GM12878 (cell line): Measurements from ENCODE around the gene CHCT1. TPM values are rescaled to one million over a fixed set of nuclear protein-coding genes. Genes with fewer than 3 reads are reported as not detected.

Source experiments
- ATAC-seq: fragments of 200-7000 bp; cut with Tn5 transposase; 3 replicates; pipeline ENCODE4 v1.9.1; 2020; ENCODE audit warnings: mild to moderate bottlenecking, moderate library complexity
- BruUV-seq: library from RNA; stranded (reverse); fragments of 400-500 nt; replicated peaks from 2 replicates; lab custom pipeline; 2021; lab: Mats Ljungman, UMichigan
- CTCF ChIA-PET: fragments of 300-600 bp; sonication (Branson Sonifier 250); formaldehyde crosslinking; extraction: SDS; loops from one replicate; lab custom pipeline; 2021; ENCODE audit warnings: inconsistent platforms; lab: Yijun Ruan, JAX
- POLR2A ChIA-PET: fragments of 350-600 bp; formaldehyde crosslinking; extraction: SDS; loops from one replicate; lab custom pipeline; 2021; ENCODE audit warnings: inconsistent platforms; lab: Charles Lee
- RAD21 ChIA-PET: fragments of 300-600 bp; sonication (Branson Sonifier 250); formaldehyde crosslinking; loops from one replicate; lab custom pipeline; 2023; ENCODE audit warnings: antibody characterized with exemption; ENCODE audit not compliant: unreplicated experiment; lab: Charles Lee
- SMC1A ChIA-PET: fragments of 300-600 bp; sonication (Branson Sonifier 250); formaldehyde crosslinking; loops from one replicate; lab custom pipeline; 2023; ENCODE audit not compliant: unreplicated experiment, uncharacterized antibody; lab: Charles Lee
- DNase-seq: peaks from one replicate; pipeline ENCODE4 v3.0.0-alpha.2; 2011; ENCODE audit warnings: low read depth, low spot score
- FAIRE-seq: peaks from 3 replicates; lab custom pipeline; 2011; peaks lifted over from hg19 to GRCh38; lab: Jason Lieb, UNC
- H2AFZ ChIP-seq: 2 replicates; pipeline ENCODE4 v1.6.0; 2011; ENCODE audit warnings: low read depth, low read length, control low read depth; ENCODE audit not compliant: control insufficient read depth
- H3K27ac ChIP-seq: 2 replicates; pipeline ENCODE4 v1.5.1; 2011; ENCODE audit warnings: control low read depth; ENCODE audit not compliant: control insufficient read depth, insufficient read depth
- H3K27me3 ChIP-seq, 2 experiments: replicated peaks in 1 of 2; 2 replicates each; pipeline versions ENCODE4 v1.6.0 to v1.6.1; 2011; ENCODE audit warnings: low read length in 1 of 2; ENCODE audit not compliant: control insufficient read depth in 2 of 2, insufficient read depth in 2 of 2
- H3K36me3 ChIP-seq, 2 experiments: 2 replicates each; pipeline ENCODE4 v1.5.1; 2011; ENCODE audit warnings: low read length in 1 of 2; ENCODE audit not compliant: control insufficient read depth in 2 of 2, insufficient read depth in 2 of 2
- H3K4me1 ChIP-seq: 2 replicates; pipeline ENCODE4 v1.6.1; 2011; ENCODE audit warnings: mild to moderate bottlenecking, low read length, moderate library complexity, mixed read lengths; ENCODE audit not compliant: control insufficient read depth, insufficient read depth
- H3K4me2 ChIP-seq: 2 replicates; pipeline ENCODE4 v1.6.0; 2011; ENCODE audit warnings: control low read depth; ENCODE audit not compliant: control insufficient read depth, insufficient read depth
- H3K4me3 ChIP-seq: fragments of 200-600 bp; sonication (generic); 2 replicates; pipeline ENCODE4 v1.5.1; 2016
- H3K79me2 ChIP-seq: 2 replicates; pipeline ENCODE4 v1.6.0; 2011; ENCODE audit warnings: low read length; ENCODE audit not compliant: control insufficient read depth, insufficient read depth
- H3K9ac ChIP-seq: 2 replicates; pipeline ENCODE4 v1.8.0; 2011; ENCODE audit warnings: low read length, control low read depth, mixed read lengths; ENCODE audit not compliant: control insufficient read depth, insufficient read depth
- H3K9me3 ChIP-seq: replicated peaks from 3 replicates; pipeline ENCODE4 v1.5.1; 2011; ENCODE audit warnings: mild to moderate bottlenecking, low read length; ENCODE audit not compliant: control insufficient read depth, insufficient read depth
- H4K20me1 ChIP-seq: 2 replicates; pipeline ENCODE4 v1.6.0; 2011; ENCODE audit not compliant: control insufficient read depth, insufficient read depth
- CHD1 ChIP-seq: IDR thresholded peaks from 2 replicates; pipeline ENCODE4 v1.6.1; 2012; ENCODE audit warnings: low read depth, low read length, improper control_type of control experiment
- DPF2 ChIP-seq: fragments of 450-650 bp; IDR thresholded peaks from 2 replicates; pipeline ENCODE4 v1.6.1; 2017; ENCODE audit warnings: mild to moderate bottlenecking
- FOXK2 ChIP-seq: fragments of 450-650 bp; IDR thresholded peaks from 2 replicates; pipeline ENCODE4 v1.6.1; 2017; ENCODE audit warnings: mild to moderate bottlenecking, moderate library complexity
- KAT2A ChIP-seq: conservative IDR thresholded peaks from 2 replicates; pipeline ENCODE4 v1.6.1; 2011; ENCODE audit warnings: low read depth, low read length; ENCODE audit not compliant: control insufficient read depth
- KDM1A ChIP-seq: fragments of 200-600 bp; sonication (generic); IDR thresholded peaks from 2 replicates; pipeline ENCODE4 v1.6.1; 2016; ENCODE audit warnings: borderline replicate concordance
- MEF2A ChIP-seq: IDR thresholded peaks from 2 replicates; pipeline ENCODE4 v1.6.1; 2011; ENCODE audit warnings: low read depth, mild to moderate bottlenecking, low read length, moderate library complexity; ENCODE audit not compliant: insufficient read depth
- NFIC ChIP-seq: IDR thresholded peaks from 2 replicates; pipeline ENCODE4 v1.6.1; 2012; ENCODE audit warnings: low read depth, mild to moderate bottlenecking, inconsistent platforms, low read length, moderate library complexity
- NR2C1 ChIP-seq: fragments of 450-650 bp; IDR thresholded peaks from 2 replicates; pipeline ENCODE4 v1.6.1; 2017; ENCODE audit warnings: antibody characterized with exemption, mild to moderate bottlenecking, moderate library complexity
- ZBED1 ChIP-seq: IDR thresholded peaks from 2 replicates; pipeline ENCODE4 v1.6.1; 2016; ENCODE audit warnings: borderline replicate concordance
- ZSCAN29 ChIP-seq: fragments of 450-650 bp; IDR thresholded peaks from 2 replicates; pipeline ENCODE4 v1.6.1; 2017; ENCODE audit warnings: mild to moderate bottlenecking, moderate library complexity
- WGBS: methylation state at CpG from one replicate; pipeline ENCODE4 v1.1.6; 2016; ENCODE audit warnings: low lambda C conversion rate; ENCODE audit not compliant: insufficient replicate concordance, insufficient coverage; ENCODE audit errors: missing lambda C conversion rate; 5-methylcytosine and 5-hydroxymethylcytosine counted together
- in situ Hi-C: fragments of 300-500 bp; cut with MboI; formaldehyde crosslinking; loops from 9 replicates; pipeline ENCODE4 v1.14.3; 2018; ENCODE audit warnings: mixed read lengths
- intact Hi-C: fragments of 100-400 bp; cut with micrococcal nuclease; formaldehyde crosslinking; loops from one replicate; pipeline ENCODE4 v1.14.2; 2022; ENCODE audit not compliant: unreplicated experiment
- polyA plus RNA-seq, 11 experiments: library from polyadenylated mRNA; depleted of rRNA in 4 of 11; unstranded in 6 of 11; stranded (reverse) in 5 of 11; fragments of >200 nt; fragmentation: Nextera tagmentation in 4 of 11; fragmentation: Illumina TruSeq in 1 of 11; extraction: Ambion mirVana in 4 of 11; extraction: Trizol in 1 of 11; gene quantifications; 1 replicate in 1 of 11; 2 replicates in 10 of 11; pipeline versions ENCODE4 v1.2.1 to v1.2.3, GENCODE V29; 2011 to 2016; ENCODE audit warnings: inconsistent platforms in 2 of 11, missing spikeins in 2 of 11, low read depth in 1 of 11
- total RNA-seq, 4 experiments: library from RNA; depleted of rRNA in 3 of 4; stranded (reverse); fragments of >200 nt in 3 of 4; fragmentation: Illumina TruSeq in 1 of 4; extraction: Trizol in 1 of 4; gene quantifications; 2 replicates each; pipeline versions ENCODE4 v1.2.1 to v1.2.3, GENCODE V29; 2013 to 2021
- TF ChIP-seq, protein P1 (sequence below): fragments of 450-650 bp; IDR thresholded peaks from 2 replicates; pipeline ENCODE4 v1.6.1; 2017; ENCODE audit warnings: low read depth, mild to moderate bottlenecking, moderate library complexity
- TF ChIP-seq, protein P2 (sequence below): fragments of 450-650 bp; IDR thresholded peaks from 2 replicates; pipeline ENCODE4 v1.6.1; 2017; ENCODE audit warnings: borderline replicate concordance

CHCT1 gene
- total and polyA plus RNA-seq, 10 of the 15 experiments (the other 5 are each of a cell fraction or from before 2014, with no cell fraction given), result 0.23 to 0.35 TPM; not detected in 8

DNA sequence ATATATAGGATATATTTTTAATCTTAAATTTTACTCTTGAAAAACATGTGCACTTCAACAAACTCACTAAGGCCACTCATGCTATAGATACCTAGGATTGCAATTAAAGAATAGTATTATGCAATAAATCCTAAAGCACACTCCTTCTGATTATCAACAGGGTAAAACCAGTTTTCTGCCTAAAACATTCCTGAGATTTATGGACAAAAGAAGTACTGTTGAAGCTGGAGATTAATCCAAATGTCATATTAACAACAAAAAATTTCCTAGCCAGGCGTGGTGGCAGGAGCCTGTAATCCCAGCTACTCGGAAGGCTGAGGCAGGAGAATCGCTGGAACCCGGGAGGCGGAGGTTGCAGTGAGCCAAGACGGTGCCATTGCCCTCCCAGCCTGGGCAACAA is 21.4 kb downstream of the CHCT1 start:
- WGBS, result 96% methylated on average over 6 of the region's 6 CpGs
- POLR2A ChIA-PET, result no interaction called here
- in situ Hi-C loops, result no loop called here

More for the DNA sequence above, 21.4 kb downstream of the CHCT1 start:
- Histone ChIP-seq H4K20me1 (no peaks in the 10 kb centered on the region), H3K4me2 (no peak overlapping the region), H3K27ac (no peak overlapping the region), H3K36me3 (peaks cover 0 to 5% of the 10 kb centered on the region in 2 experiments; a peak in 1 of 4 replicates), H3K9ac (no peak overlapping the region), H3K4me3 (no peak overlapping the region), H3K27me3 (no peaks in the 10 kb centered on the region), H3K4me1 (peaks cover 6% of the 10 kb centered on the region), H3K79me2 (no peaks in the 10 kb centered on the region), H3K9me3 (no peaks in the 10 kb centered on the region), H2AFZ (no peak overlapping the region)
- no peak for FAIRE-seq
- intact Hi-C loops, result no loop called here
- RAD21 ChIA-PET, result no interaction called here
- no peak for DNase-seq
- ATAC-seq, result no peak
- SMC1A ChIA-PET, result no interaction called here
- CTCF ChIA-PET, result no interaction called here
- BruUV-seq, result no TSS peak
- no peak for TF ChIP-seq NFIC
- TF ChIP-seq KAT2A, result no peak
- TF ChIP-seq DPF2, result no peak
- TF ChIP-seq CHD1, result no peak
- TF ChIP-seq FOXK2, result no peak
- TF ChIP-seq ZSCAN29, result no peak
- TF ChIP-seq, protein P1, sequence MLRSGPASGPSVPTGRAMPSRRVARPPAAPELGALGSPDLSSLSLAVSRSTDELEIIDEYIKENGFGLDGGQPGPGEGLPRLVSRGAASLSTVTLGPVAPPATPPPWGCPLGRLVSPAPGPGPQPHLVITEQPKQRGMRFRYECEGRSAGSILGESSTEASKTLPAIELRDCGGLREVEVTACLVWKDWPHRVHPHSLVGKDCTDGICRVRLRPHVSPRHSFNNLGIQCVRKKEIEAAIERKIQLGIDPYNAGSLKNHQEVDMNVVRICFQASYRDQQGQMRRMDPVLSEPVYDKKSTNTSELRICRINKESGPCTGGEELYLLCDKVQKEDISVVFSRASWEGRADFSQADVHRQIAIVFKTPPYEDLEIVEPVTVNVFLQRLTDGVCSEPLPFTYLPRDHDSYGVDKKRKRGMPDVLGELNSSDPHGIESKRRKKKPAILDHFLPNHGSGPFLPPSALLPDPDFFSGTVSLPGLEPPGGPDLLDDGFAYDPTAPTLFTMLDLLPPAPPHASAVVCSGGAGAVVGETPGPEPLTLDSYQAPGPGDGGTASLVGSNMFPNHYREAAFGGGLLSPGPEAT, result no peak
- no peak for TF ChIP-seq KDM1A
- no peak for TF ChIP-seq MEF2A
- TF ChIP-seq, protein P2, sequence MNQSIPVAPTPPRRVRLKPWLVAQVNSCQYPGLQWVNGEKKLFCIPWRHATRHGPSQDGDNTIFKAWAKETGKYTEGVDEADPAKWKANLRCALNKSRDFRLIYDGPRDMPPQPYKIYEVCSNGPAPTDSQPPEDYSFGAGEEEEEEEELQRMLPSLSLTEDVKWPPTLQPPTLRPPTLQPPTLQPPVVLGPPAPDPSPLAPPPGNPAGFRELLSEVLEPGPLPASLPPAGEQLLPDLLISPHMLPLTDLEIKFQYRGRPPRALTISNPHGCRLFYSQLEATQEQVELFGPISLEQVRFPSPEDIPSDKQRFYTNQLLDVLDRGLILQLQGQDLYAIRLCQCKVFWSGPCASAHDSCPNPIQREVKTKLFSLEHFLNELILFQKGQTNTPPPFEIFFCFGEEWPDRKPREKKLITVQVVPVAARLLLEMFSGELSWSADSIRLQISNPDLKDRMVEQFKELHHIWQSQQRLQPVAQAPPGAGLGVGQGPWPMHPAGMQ, result no peak
- TF ChIP-seq NR2C1, result no peak
- TF ChIP-seq ZBED1, result no peak
